Measurements from ENCODE around the gene ZNF569. TPM values are rescaled to one million over a fixed set of nuclear protein-coding genes. Genes with fewer than 3 reads are reported as not detected.

ZNF569 gene
- total and polyA plus RNA-seq, 2 of the 13 experiments (the other 11 are each of a cell fraction or from before 2014, with no cell fraction given): 1.4 to 5.7 TPM

- no peak for TF ChIP-seq ZNF318 (CRISPR knock-in tag; IDR thresholded peaks at IDR 0.05)
- TF ChIP-seq ZNF282 (IDR thresholded peaks at IDR 0.05; ENCODE audit: partially characterized antibody): no peak
- TF ChIP-seq ZFY (CRISPR knock-in tag; IDR thresholded peaks at IDR 0.05): no peak
These were observed 44.6 kb upstream of the ZNF569 start (continued) for GRCh38 chr19:37511821-37512220.

- Histone ChIP-seq H3K9me3 (ENCODE audit: low read length) (peaks cover 83% of the 10 kb centered on the region), H3K9ac (ENCODE audit: insufficient read depth, low read depth, low read length) (no peak overlapping the region), H4K20me1 (ENCODE audit: insufficient read depth, low read length) (no peaks in the 10 kb centered on the region), H3K27ac (ENCODE audit: extremely low read length, insufficient read depth, low read length) (no peak overlapping the region), H3K4me2 (ENCODE audit: low read depth, low read length) (no peak overlapping the region), H3K4me1 (ENCODE audit: insufficient read depth, low read length) (no peaks in the 10 kb centered on the region), H3K27me3 (ENCODE audit: control insufficient read depth in 1 of 2, insufficient read depth in 2 of 2, low read length in 2 of 2) (no peaks in the 10 kb centered on the region), H3K79me2 (ENCODE audit: insufficient read depth, low read length) (no peaks in the 10 kb centered on the region), H3K36me3 (replicated peaks in 1 of 2; ENCODE audit: control insufficient read depth in 1 of 2, insufficient read depth in 2 of 2, low read length in 2 of 2) (no peaks in the 10 kb centered on the region), H3K4me3 (replicated peaks in 1 of 3; ENCODE audit: insufficient read depth in 1 of 3, low read depth in 2 of 3, low read length in 3 of 3) (no peak overlapping the region), H2AFZ (ENCODE audit: low read length) (no peak overlapping the region)
- 16% methylated on average over 3 of the region's 3 CpGs for WGBS (ENCODE audit: low lambda C conversion rate)
- DNase-seq (ENCODE audit: low spot score) (no peak), FAIRE-seq (no peak), ATAC-seq (no peak)
- in situ Hi-C loops (cut with HindIII; ENCODE audit: extremely low pct_ligation_motif_present, low pct_unique_long_range_greater_than_20kb) (no loop called here), intact Hi-C loops (cut with micrococcal nuclease; ENCODE audit: unreplicated experiment) (no loop called here)
- no TSS peak for BruUV-seq (replicated peaks)
- ChIA-PET POLR2A (no interaction called here), CTCF (ENCODE audit: low intra/inter-chr PET ratio, low total read pairs) (no interaction called here)
- TF ChIP-seq IKZF5 (CRISPR knock-in tag; IDR thresholded peaks at IDR 0.05): no peak
- no peak for TF ChIP-seq MEIS1 (CRISPR knock-in tag; IDR thresholded peaks at IDR 0.05; ENCODE audit: borderline replicate concordance)
- TF ChIP-seq POLR2AphosphoS2 (IDR thresholded peaks at IDR 0.05; ENCODE audit: low read depth, low read length): no peak
- TF ChIP-seq FOSL2 (CRISPR knock-in tag; IDR thresholded peaks at IDR 0.05): no peak
- TF ChIP-seq ZNF749 (CRISPR knock-in tag; IDR thresholded peaks at IDR 0.05; ENCODE audit: borderline replicate concordance): no peak
- TF ChIP-seq NFE2L2 (IDR thresholded peaks at IDR 0.05; ENCODE audit: low read length): no peak
- TF ChIP-seq REST (IDR thresholded peaks at IDR 0.05; ENCODE audit: borderline replicate concordance in 1 of 2, low read depth in 1 of 2, low read length in 2 of 2): no peak
- no peak for TF ChIP-seq TEAD2 (CRISPR knock-in tag; IDR thresholded peaks at IDR 0.05)
These were observed 43.9 kb upstream of the ZNF569 start for GRCh38 chr19:37511186-37511585.

Measured in HepG2 (cell line).